Ovary (tissue), 3 donors: ENCODE measurements around the gene SLC35G4.

Experiments used
- EP300 ChIP-seq: sonication (generic); formaldehyde crosslinking; IDR thresholded peaks from one replicate; pipeline ENCODE4 v1.6.1; 2017; ENCODE audit warnings: antibody characterized with exemption
- POLR2A ChIP-seq: fragments of 450-650 bp; IDR thresholded peaks from one replicate; pipeline ENCODE4 v1.6.1; 2017; ENCODE audit warnings: antibody characterized with exemption, mild to moderate bottlenecking, moderate library complexity
- TF ChIP-seq, protein P1 (sequence below), 3 donors: fragments of 450-650 bp in 2 of 3; fragments of 200-600 bp in 1 of 3; IDR thresholded peaks; one replicate each; pipeline versions ENCODE4 v1.5.1 to v1.8.0; 2016 to 2022; ENCODE audit warnings: antibody characterized with exemption in 3 of 3, mild to moderate bottlenecking in 1 of 3
- donor health status: DM: no; HTN: no; CAD: no.

GRCh38 chr18:11591957-11592356 lies 17.4 kb upstream of the SLC35G4 start:
- TF ChIP-seq, protein P1, sequence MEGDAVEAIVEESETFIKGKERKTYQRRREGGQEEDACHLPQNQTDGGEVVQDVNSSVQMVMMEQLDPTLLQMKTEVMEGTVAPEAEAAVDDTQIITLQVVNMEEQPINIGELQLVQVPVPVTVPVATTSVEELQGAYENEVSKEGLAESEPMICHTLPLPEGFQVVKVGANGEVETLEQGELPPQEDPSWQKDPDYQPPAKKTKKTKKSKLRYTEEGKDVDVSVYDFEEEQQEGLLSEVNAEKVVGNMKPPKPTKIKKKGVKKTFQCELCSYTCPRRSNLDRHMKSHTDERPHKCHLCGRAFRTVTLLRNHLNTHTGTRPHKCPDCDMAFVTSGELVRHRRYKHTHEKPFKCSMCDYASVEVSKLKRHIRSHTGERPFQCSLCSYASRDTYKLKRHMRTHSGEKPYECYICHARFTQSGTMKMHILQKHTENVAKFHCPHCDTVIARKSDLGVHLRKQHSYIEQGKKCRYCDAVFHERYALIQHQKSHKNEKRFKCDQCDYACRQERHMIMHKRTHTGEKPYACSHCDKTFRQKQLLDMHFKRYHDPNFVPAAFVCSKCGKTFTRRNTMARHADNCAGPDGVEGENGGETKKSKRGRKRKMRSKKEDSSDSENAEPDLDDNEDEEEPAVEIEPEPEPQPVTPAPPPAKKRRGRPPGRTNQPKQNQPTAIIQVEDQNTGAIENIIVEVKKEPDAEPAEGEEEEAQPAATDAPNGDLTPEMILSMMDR (IDR thresholded peaks at IDR 0.05), result no peak
- TF ChIP-seq POLR2A, result no peak
- TF ChIP-seq EP300, result no peak
